ENCODE measurements around the gene UBASH3A. TPM values are rescaled to one million over a fixed set of nuclear protein-coding genes. Genes with fewer than 3 reads are reported as not detected.

The UBASH3A gene
- total RNA-seq, 2 experiments from 2014 or later: not detected

DNA sequence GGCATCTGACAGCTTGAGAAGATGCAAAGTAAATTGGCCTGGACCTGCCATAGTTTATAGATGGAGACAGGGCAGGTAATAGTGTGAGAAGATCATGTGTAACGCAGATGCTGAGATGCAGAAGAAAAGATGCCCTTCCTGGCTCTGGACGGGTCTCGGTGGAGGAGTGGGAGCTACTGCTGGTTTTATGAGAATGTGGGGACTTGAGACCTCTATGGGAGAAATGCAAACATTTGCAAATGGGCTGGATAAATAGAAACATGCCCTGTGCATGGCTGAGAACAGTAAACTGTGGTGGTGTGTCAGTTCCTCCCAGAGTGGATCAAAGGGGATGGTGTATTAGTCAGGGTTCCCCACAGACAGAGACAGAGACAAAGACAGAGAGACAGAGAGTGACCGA is 21.9 kb downstream of the UBASH3A start:
- TF ChIP-seq, protein P1, sequence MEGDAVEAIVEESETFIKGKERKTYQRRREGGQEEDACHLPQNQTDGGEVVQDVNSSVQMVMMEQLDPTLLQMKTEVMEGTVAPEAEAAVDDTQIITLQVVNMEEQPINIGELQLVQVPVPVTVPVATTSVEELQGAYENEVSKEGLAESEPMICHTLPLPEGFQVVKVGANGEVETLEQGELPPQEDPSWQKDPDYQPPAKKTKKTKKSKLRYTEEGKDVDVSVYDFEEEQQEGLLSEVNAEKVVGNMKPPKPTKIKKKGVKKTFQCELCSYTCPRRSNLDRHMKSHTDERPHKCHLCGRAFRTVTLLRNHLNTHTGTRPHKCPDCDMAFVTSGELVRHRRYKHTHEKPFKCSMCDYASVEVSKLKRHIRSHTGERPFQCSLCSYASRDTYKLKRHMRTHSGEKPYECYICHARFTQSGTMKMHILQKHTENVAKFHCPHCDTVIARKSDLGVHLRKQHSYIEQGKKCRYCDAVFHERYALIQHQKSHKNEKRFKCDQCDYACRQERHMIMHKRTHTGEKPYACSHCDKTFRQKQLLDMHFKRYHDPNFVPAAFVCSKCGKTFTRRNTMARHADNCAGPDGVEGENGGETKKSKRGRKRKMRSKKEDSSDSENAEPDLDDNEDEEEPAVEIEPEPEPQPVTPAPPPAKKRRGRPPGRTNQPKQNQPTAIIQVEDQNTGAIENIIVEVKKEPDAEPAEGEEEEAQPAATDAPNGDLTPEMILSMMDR (conservative IDR thresholded peaks at IDR 0.05; ENCODE audit: low read length): no peak
- no peak for TF ChIP-seq EZH2phosphoT487 (IDR thresholded peaks at IDR 0.05; ENCODE audit: borderline replicate concordance, low read depth, low read length)
- ChIA-PET CTCF (ENCODE audit: unreplicated experiment) (interaction anchor here (0.7 kb wide), 1 partner anchor 9 kb away, joined by 3 read pairs; no protein-coding TSS in a partner anchor), POLR2A (interaction anchor here (1.3 kb wide), 1 partner anchor 59 kb away, joined by 3 read pairs; no protein-coding TSS in a partner anchor)
- BruUV-seq (replicated peaks): no TSS peak
- Histone ChIP-seq H4K20me1 (ENCODE audit: insufficient read depth, low read length) (no peaks in the 10 kb centered on the region), H3K27ac (ENCODE audit: low read depth, low read length, poor library complexity, severe bottlenecking) (no peak overlapping the region), H2AFZ (ENCODE audit: low read length) (no peak overlapping the region), H3K9me2 (ENCODE audit: insufficient read depth, low read length) (no peaks in the 10 kb centered on the region), H3K9me3 (ENCODE audit: low read length) (no peaks in the 10 kb centered on the region), H3K4me2 (ENCODE audit: low read length) (no peak overlapping the region), H3K4me3 (ENCODE audit: low read depth, low read length, poor library complexity, severe bottlenecking) (no peak overlapping the region), H3K79me2 (ENCODE audit: insufficient read depth, low read depth, low read length) (no peaks in the 10 kb centered on the region), H3K36me3 (ENCODE audit: insufficient read depth, low read length) (no peaks in the 10 kb centered on the region), H3K4me1 (ENCODE audit: insufficient read depth, low read length, poor library complexity, severe bottlenecking) (no peaks in the 10 kb centered on the region)
- intact Hi-C loops (cut with micrococcal nuclease; ENCODE audit: unreplicated experiment): no loop called here
- DNase-seq (ENCODE audit: low spot score): no peak

DNA sequence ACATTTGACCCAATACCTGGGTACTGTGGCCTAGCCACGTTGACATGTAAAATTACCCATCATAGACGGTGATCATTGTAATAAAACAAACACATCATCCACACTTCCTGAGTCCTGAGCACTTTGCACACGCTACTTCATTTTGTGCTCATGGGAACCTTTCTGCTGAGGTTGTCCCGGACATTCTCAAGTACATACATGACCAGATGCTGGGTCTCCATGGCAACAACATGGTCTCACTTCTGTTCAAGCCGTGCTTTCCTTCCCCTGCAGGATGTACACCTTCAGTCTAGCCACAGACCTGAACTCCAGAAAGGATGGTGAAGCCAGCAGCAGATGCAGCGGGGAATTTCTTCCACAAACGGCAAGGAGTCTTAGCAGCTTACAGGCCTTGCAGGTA is 22.7 kb downstream of the UBASH3A start:
- H3K4me2 ChIP-seq (ENCODE audit: low read length): no peak overlapping the region
- H3K4me1 ChIP-seq (ENCODE audit: insufficient read depth, low read length, poor library complexity, severe bottlenecking): no peaks in the 10 kb centered on the region
- intact Hi-C loops (cut with micrococcal nuclease; ENCODE audit: unreplicated experiment): no loop called here
- TF ChIP-seq EZH2phosphoT487 (IDR thresholded peaks at IDR 0.05; ENCODE audit: borderline replicate concordance, low read depth, low read length): no peak
- TF ChIP-seq, protein P1 (conservative IDR thresholded peaks at IDR 0.05; ENCODE audit: low read length): no peak
- no peaks in the 10 kb centered on the region for H4K20me1 ChIP-seq (ENCODE audit: insufficient read depth, low read length)
- ChIA-PET POLR2A (no interaction called here), CTCF (ENCODE audit: unreplicated experiment) (no interaction called here)
- no TSS peak for BruUV-seq (replicated peaks)
- no peak overlapping the region for H3K27ac ChIP-seq (ENCODE audit: low read depth, low read length, poor library complexity, severe bottlenecking)
- H3K36me3 ChIP-seq (ENCODE audit: insufficient read depth, low read length): no peaks in the 10 kb centered on the region
- no peak for DNase-seq (ENCODE audit: low spot score)
- H3K9me3 ChIP-seq (ENCODE audit: low read length): no peaks in the 10 kb centered on the region
- no peaks in the 10 kb centered on the region for H3K9me2 ChIP-seq (ENCODE audit: insufficient read depth, low read length)
- no peak overlapping the region for H2AFZ ChIP-seq (ENCODE audit: low read length)
- no peaks in the 10 kb centered on the region for H3K79me2 ChIP-seq (ENCODE audit: insufficient read depth, low read depth, low read length)
- H3K4me3 ChIP-seq (ENCODE audit: low read depth, low read length, poor library complexity, severe bottlenecking): no peak overlapping the region

DNA sequence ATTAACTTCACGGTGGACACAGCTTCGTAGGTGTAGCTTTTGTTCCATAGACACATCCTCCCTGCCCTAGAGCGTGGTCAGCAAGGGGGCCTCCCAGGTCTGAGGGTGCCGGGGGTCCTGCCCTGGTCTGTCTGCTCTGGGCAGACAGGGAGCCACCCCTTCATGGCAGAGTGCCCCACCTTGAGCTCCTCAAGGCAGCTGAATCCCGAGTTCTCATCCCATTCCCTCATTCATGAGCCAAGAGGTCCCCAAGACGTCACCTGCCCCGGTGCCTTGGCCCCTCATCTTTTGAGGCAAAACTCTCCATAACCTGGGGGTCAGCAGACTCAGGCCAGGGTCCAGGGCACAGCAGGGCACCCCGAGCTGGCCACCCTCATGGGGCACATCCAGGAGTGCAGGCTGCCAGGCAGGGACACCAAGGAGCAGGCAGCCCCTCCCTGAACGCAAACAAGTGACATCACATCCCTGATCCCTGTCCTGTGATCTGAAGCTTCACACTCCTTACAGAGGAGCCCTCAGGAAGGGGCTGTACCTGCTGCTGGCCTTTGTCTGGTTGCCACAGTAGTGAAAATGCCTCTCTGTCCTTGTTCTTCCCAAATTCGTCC is 23.3 kb downstream of the UBASH3A start:
- Histone ChIP-seq H3K4me3 (ENCODE audit: low read depth, low read length, poor library complexity, severe bottlenecking) (no peak overlapping the region), H3K79me2 (ENCODE audit: insufficient read depth, low read depth, low read length) (no peaks in the 10 kb centered on the region), H4K20me1 (ENCODE audit: insufficient read depth, low read length) (no peaks in the 10 kb centered on the region), H3K4me2 (ENCODE audit: low read length) (no peak overlapping the region), H3K4me1 (ENCODE audit: insufficient read depth, low read length, poor library complexity, severe bottlenecking) (no peaks in the 10 kb centered on the region), H3K9me2 (ENCODE audit: insufficient read depth, low read length) (no peaks in the 10 kb centered on the region), H3K9me3 (ENCODE audit: low read length) (no peaks in the 10 kb centered on the region), H3K27ac (ENCODE audit: low read depth, low read length, poor library complexity, severe bottlenecking) (no peak overlapping the region), H3K36me3 (ENCODE audit: insufficient read depth, low read length) (no peaks in the 10 kb centered on the region), H2AFZ (ENCODE audit: low read length) (no peak overlapping the region)
- TF ChIP-seq EZH2phosphoT487 (IDR thresholded peaks at IDR 0.05; ENCODE audit: borderline replicate concordance, low read depth, low read length): no peak
- TF ChIP-seq, protein P1 (conservative IDR thresholded peaks at IDR 0.05; ENCODE audit: low read length): no peak
- ChIA-PET POLR2A (no interaction called here), CTCF (ENCODE audit: unreplicated experiment) (no interaction called here)
- no peak for DNase-seq (ENCODE audit: low spot score)
- BruUV-seq (replicated peaks): no TSS peak
- intact Hi-C loops (cut with micrococcal nuclease; ENCODE audit: unreplicated experiment): no loop called here
